B cell (primary cell): ENCODE measurements around the gene LAMTOR5.

Experiments
- EZH2 ChIP-seq: IDR thresholded peaks from 2 replicates; pipeline ENCODE4 v1.6.1; 2012; ENCODE audit warnings: borderline replicate concordance, low read depth, mild to moderate bottlenecking, moderate library complexity, low read length; ENCODE audit not compliant: insufficient read depth, poor library complexity, severe bottlenecking
- TF ChIP-seq, protein P1 (sequence below): fragments of 200-600 bp; IDR thresholded peaks from one replicate; pipeline ENCODE4 v1.8.0; 2022; ENCODE audit warnings: antibody characterized with exemption, mild to moderate bottlenecking

GRCh38 chr1:110385369-110385768 is 22.1 kb downstream of the LAMTOR5 start:
- TF ChIP-seq, protein P1, sequence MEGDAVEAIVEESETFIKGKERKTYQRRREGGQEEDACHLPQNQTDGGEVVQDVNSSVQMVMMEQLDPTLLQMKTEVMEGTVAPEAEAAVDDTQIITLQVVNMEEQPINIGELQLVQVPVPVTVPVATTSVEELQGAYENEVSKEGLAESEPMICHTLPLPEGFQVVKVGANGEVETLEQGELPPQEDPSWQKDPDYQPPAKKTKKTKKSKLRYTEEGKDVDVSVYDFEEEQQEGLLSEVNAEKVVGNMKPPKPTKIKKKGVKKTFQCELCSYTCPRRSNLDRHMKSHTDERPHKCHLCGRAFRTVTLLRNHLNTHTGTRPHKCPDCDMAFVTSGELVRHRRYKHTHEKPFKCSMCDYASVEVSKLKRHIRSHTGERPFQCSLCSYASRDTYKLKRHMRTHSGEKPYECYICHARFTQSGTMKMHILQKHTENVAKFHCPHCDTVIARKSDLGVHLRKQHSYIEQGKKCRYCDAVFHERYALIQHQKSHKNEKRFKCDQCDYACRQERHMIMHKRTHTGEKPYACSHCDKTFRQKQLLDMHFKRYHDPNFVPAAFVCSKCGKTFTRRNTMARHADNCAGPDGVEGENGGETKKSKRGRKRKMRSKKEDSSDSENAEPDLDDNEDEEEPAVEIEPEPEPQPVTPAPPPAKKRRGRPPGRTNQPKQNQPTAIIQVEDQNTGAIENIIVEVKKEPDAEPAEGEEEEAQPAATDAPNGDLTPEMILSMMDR = no peak
- TF ChIP-seq EZH2 = no peak
